Left lung (tissue), 10 donors: ENCODE results near the gene UBAC2. TPM values are rescaled to one million over a fixed set of nuclear protein-coding genes. Genes with fewer than 3 reads are reported as not detected.

ENCODE experiments used
- ATAC-seq: fragments of 200-7000 bp; cut with Tn5 transposase; one replicate; pipeline ENCODE4 v1.9.1; 2020; ENCODE audit warnings: moderate library complexity
- DNase-seq, 4 donors: peaks; one replicate each; pipeline ENCODE4 v3.0.0-alpha.2; 2013 to 2020
- H3K27ac ChIP-seq, 2 donors: fragments of 200-600 bp; sonication (generic) in 1 of 2; one replicate each; pipeline versions ENCODE4 v1.5.0 to v1.8.0; 2020 to 2021
- H3K27me3 ChIP-seq, 2 donors: fragments of 200-600 bp; sonication (generic) in 1 of 2; one replicate each; pipeline versions ENCODE4 v1.5.0 to v1.8.0; 2020 to 2021
- H3K36me3 ChIP-seq, 2 donors: fragments of 200-600 bp; sonication (generic) in 1 of 2; one replicate each; pipeline versions ENCODE4 v1.5.0 to v1.8.0; 2020 to 2021
- H3K4me1 ChIP-seq, 2 donors: fragments of 200-600 bp; one replicate each; pipeline ENCODE4 v1.8.0; 2021
- H3K4me3 ChIP-seq, 2 donors: fragments of 200-600 bp; sonication (generic) in 1 of 2; one replicate each; pipeline versions ENCODE4 v1.5.0 to v1.8.0; 2020 to 2021; ENCODE audit warnings: mild to moderate bottlenecking in 1 of 2
- H3K9me3 ChIP-seq, 2 donors: fragments of 200-600 bp; sonication (generic) in 1 of 2; one replicate each; pipeline versions ENCODE4 v1.5.0 to v1.8.0; 2020 to 2021
- intact Hi-C, 2 donors: fragments of 100-400 bp; cut with DNase I; formaldehyde crosslinking; loops; one replicate each; pipeline versions ENCODE4 v1.11.2 to v1.14.2; 2022
- polyA plus RNA-seq, 6 donors: library from polyadenylated mRNA; unstranded; fragments of 120-200 nt; gene quantifications; one replicate each; pipeline ENCODE4 v1.2.1, GENCODE V29; 2013; ENCODE audit not compliant: insufficient read length in 6 of 6
- total RNA-seq, 2 donors: library from RNA; stranded (reverse); fragmentation: NEBNext Ultra II Directional; extraction: Animal tissue kit (Norgen Biotek cat#: 25700); gene quantifications; one replicate each; pipeline ENCODE4 v1.2.1, GENCODE V29; 2021
- TF ChIP-seq, protein P1 (sequence below), 2 donors: fragments of 200-600 bp; sonication (generic) in 1 of 2; IDR thresholded peaks; one replicate each; pipeline versions ENCODE4 v1.5.0 to v1.8.0; 2021; ENCODE audit warnings: antibody characterized with exemption in 2 of 2
- donor health status: DM: no; HTN: yes; CAD: no.
- donor health status: DM: no; HTN: no; CAD: no.

UBAC2 gene
- total and polyA plus RNA-seq, 8 donors, result 56.1 to 71.6 (median 66.4) TPM

DNA sequence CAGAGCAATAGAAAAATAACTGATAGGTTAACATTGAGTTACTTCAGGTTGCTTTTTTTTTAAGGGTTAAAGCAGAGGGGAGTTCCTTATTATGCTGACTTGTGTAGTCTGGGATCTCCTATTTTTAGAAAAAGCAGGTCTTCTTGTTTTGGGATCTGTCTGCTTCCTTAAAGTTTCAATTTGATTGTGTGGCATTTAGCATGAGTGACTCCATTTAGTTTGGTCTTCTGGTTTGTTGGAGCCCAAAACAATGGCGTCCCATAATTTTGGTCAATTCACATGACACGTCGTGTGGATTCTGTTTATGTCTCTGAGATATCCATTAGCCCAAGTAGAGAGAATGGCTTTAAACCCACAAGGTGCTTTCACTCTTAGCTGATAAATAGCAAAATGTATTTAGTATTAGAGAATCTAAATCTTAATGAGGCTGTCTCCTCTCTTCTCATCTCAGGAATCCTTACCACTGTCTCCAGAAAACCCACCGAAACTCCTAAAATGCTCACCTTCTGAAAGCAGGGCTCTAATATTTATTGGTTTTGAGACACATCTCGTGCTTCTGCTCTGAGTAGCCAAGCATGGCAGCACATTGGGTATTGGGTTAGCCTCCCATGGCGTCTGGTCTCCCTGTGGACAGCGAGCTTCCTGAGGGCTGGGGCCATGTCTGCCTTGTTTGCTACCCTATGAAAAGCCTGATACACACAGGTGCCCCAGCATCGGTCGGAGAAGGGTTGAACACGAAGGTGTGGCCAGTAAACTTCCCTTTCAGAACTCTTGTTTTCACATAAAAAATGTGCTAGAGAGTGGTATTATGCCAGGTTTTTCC, 173.7 kb downstream of the UBAC2 start:
- TF ChIP-seq, protein P1, sequence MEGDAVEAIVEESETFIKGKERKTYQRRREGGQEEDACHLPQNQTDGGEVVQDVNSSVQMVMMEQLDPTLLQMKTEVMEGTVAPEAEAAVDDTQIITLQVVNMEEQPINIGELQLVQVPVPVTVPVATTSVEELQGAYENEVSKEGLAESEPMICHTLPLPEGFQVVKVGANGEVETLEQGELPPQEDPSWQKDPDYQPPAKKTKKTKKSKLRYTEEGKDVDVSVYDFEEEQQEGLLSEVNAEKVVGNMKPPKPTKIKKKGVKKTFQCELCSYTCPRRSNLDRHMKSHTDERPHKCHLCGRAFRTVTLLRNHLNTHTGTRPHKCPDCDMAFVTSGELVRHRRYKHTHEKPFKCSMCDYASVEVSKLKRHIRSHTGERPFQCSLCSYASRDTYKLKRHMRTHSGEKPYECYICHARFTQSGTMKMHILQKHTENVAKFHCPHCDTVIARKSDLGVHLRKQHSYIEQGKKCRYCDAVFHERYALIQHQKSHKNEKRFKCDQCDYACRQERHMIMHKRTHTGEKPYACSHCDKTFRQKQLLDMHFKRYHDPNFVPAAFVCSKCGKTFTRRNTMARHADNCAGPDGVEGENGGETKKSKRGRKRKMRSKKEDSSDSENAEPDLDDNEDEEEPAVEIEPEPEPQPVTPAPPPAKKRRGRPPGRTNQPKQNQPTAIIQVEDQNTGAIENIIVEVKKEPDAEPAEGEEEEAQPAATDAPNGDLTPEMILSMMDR (IDR thresholded peaks at IDR 0.05), result no peak
- ATAC-seq (no peak), DNase-seq (no peak)
- intact Hi-C loops, result no loop called here
- Histone ChIP-seq H3K27ac (no peak overlapping the region), H3K9me3 (no peaks in the 10 kb centered on the region), H3K36me3 (peaks cover 0 to 24% of the 10 kb centered on the region in 2 donors), H3K4me3 (no peak overlapping the region), H3K4me1 (peaks cover 0 to 16% of the 10 kb centered on the region in 2 donors), H3K27me3 (no peaks in the 10 kb centered on the region)

DNA sequence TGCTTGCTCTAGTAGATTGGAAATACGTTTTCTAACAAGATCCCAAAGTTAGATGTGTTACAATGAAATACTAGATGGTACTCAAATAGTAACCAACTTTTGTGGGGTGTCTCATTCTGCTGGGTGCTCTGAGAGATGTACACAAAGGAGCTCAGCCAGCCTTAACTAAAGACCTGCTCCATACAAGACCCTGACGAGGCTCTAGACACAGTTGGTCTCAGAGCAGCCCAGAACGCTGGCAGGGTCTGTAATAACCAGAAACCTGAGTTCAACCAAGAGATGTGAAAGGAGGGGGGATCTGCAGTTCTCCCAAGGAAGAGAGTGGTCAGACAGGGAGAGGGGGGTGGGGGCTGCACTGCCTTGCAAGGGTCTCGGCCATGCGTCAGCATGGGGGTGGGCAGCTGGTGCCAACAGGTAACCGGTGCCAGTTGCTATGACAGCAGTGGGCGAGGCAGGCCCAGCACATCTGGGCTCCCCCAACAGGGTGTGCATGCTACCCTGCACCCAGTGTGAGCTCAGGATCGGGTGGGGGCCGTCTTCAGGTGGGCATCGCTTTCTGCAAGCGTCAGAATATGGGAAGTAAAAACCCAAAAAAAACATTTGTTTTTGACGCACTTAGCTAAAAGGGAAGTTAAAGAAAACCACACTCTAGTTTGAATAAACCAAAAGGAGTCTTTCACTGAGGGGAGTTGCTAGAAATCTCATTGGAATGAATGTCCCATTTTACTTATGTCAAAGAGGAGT, 174.5 kb downstream of the UBAC2 start:
- intact Hi-C loops, result no loop called here
- Histone ChIP-seq H3K4me3 (no peak overlapping the region), H3K9me3 (no peaks in the 10 kb centered on the region), H3K27ac (peak overlapping the region in 1 of 2 donors; percentile 29), H3K27me3 (no peaks in the 10 kb centered on the region), H3K36me3 (peaks cover 0 to 23% of the 10 kb centered on the region in 2 donors), H3K4me1 (peaks cover 0 to 16% of the 10 kb centered on the region in 2 donors)
- ATAC-seq, result peak; percentile 69
- DNase-seq, result peak in 1 of 4 donors; percentile 70
- TF ChIP-seq, protein P1 (IDR thresholded peaks at IDR 0.05), result no peak

DNA sequence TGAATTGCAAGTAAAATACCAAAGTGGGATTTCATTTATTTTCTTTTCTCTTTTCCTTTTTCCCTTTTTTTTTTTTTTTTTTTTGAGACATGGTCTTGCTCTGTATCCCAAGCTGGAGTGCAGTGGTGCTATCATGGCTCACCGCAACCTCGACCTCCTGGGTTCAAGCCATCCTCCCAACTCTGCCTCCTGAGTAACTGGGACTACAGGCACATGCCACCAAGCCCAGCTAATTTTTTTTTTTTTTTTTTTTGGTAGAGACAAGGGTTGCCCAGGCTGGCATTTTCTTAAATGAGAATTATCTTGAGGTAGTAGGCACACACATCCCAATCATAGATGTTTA, 175.1 kb downstream of the UBAC2 start:
- ATAC-seq, result no peak
- H3K27me3 ChIP-seq, result no peaks in the 10 kb centered on the region

DNA sequence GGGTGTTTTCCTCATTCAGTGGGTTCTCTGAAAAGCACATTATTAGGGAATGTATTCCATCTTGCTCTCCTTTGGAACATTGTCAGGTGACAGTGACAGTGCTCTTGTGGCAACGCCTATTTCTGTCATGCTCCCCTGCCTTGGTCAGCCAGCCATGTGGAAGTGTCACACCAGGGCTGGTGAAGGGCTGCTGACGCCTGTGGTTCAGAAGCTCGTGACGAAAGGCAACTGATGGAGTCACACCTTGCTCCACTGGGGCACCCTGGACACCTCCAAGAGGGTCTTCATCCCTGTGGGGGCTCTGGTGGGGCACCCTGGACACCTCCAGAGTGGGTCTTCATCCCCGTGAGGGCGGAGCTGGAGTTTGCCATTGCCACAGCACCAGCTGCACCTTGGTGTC, 175.5 kb downstream of the UBAC2 start:
- H3K4me3 ChIP-seq, result no peak overlapping the region
- peaks cover 0 to 22% of the 10 kb centered on the region in 2 donors for H3K36me3 ChIP-seq
- ATAC-seq (peak; percentile 57), DNase-seq (peak in 1 of 4 donors; percentile 76)
- H3K9me3 ChIP-seq, result no peaks in the 10 kb centered on the region
- H3K4me1 ChIP-seq, result peaks cover 0 to 16% of the 10 kb centered on the region in 2 donors
- TF ChIP-seq, protein P1 (IDR thresholded peaks at IDR 0.05), result no peak
- H3K27ac ChIP-seq, result peak overlapping the region in 1 of 2 donors; percentile 29
- intact Hi-C loops, result no loop called here
- no peaks in the 10 kb centered on the region for H3K27me3 ChIP-seq

More for the DNA sequence above, 175.1 kb downstream of the UBAC2 start:
- Histone ChIP-seq H3K4me1 (peaks cover 0 to 16% of the 10 kb centered on the region in 2 donors), H3K4me3 (no peak overlapping the region), H3K36me3 (peaks cover 0 to 22% of the 10 kb centered on the region in 2 donors), H3K27ac (peak overlapping the region in 1 of 2 donors; percentile 29), H3K9me3 (no peaks in the 10 kb centered on the region)
- no peak for DNase-seq
- TF ChIP-seq, protein P1 (IDR thresholded peaks at IDR 0.05), result no peak
- intact Hi-C loops, result no loop called here

DNA sequence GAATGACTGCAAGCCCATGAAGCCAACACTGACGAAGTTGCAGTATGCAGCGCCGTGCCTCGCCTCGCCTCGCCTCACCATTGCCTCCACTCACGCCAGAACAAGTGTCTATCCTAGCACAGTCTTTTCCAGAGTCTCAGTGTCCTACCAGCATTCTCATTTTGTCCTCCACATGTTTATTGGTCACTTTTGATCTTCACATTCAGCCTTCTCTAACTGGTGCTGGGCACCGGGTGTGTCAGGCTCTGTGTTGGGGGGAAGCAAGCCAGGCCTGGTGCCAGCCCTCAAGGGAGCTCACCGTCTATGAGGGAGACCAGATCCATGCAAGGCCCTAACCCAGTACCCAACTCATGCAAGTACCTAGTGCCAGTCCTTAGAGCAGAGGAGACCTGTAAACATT, 176.3 kb downstream of the UBAC2 start:
- Histone ChIP-seq H3K36me3 (peaks cover 0 to 22% of the 10 kb centered on the region in 2 donors), H3K27ac (no peak overlapping the region), H3K27me3 (no peaks in the 10 kb centered on the region), H3K4me3 (no peak overlapping the region), H3K4me1 (peaks cover 0 to 16% of the 10 kb centered on the region in 2 donors), H3K9me3 (no peaks in the 10 kb centered on the region)
- TF ChIP-seq, protein P1 (IDR thresholded peaks at IDR 0.05), result no peak
- no peak for ATAC-seq
- DNase-seq, result no peak
- intact Hi-C loops, result no loop called here
